Measurements from ENCODE around the gene VAPB. TPM values are rescaled to one million over a fixed set of nuclear protein-coding genes. Genes with fewer than 3 reads are reported as not detected.

The VAPB gene
- total and polyA plus RNA-seq, 2 of the 4 experiments (the other 2 are of a cell fraction) = 9.1 to 26.0 TPM

DNA sequence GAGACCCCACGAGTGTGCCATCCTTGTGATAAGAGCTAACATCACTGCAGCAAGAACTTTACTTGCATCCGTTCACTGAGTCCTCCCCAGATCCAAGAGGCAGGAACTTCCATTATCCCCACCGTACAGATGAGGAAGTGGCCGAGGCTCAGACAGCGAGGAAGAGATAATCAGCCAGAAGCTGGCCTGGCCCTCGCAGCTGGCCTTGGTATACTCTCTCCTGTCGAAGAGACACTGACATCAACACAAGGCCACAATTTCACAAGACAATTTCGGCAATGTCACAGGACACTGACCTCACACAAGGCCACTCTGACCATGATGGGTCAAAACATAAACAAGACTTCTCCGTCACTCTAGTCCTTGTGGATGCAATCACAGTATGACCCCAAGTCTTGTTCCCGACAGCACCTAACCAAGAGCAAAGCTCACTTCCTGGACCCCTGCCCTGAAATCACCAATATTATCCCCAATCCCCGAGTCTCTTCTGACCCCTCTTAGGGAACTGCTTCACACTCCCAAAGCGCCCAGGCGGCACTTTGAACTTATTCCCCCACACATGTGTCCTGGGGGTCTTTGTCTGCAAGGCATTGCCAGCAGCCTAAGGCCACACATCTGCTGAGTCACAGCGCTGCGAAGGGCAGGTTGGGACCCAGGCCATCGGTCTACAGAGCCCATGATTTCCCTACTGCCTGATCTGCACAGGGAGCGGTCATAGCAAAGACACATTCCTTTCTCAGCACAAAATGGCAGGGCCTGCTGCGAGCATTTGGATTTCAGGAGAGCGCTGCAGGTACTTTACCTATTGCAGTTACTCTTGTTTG is 14.8 kb upstream of the VAPB start (continued):
- no peak for TF ChIP-seq BHLHE40 (IDR thresholded peaks at IDR 0.05; ENCODE audit: low read depth, low read length)

DNA sequence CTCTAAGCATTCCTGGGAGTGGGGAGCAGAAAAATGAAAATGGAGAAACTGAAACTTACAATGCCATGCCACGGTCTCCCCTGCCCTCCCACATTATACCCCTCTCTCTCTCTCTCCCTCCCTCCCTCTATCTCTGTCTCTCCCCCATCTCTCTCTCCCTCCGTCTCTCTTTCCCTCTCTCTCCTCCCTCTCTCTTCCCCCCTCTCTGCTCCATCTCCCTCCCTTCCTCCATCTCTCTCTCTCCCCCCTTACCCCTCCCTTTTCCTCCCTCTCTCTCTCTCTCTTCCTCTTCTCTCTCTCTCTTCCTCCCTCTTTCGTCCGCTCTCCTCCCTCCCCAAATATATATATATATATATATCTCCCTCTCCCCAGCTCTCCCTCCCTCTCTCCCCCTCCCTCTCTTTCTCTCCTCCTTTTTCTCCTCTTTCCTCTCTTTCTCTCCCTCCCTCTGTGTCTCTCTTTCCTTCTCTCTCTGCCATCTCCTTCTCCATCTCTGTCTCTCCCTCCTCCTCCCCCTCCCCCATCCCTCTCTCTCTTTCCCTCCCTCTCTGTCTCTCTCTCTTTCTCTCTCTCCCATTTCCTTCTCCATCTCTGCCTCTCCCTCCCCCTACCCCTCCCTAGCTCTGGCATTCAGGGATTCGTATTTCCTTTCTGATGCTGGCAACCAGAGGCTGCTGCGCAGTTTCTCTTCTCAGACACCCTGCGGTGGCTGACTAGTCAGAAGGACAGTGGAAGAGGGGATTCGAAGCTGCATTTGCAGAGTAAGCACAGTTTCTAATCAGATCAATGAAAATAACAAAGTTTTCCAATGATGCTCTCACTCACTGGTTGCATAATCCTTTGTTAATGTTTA is 13.9 kb upstream of the VAPB start:
- H4K8ac ChIP-seq (ENCODE audit: low read depth in 2 of 2, low read length in 2 of 2) = peak overlapping the region in 1 of 2 experiments; percentile 70; a peak in 2 of 4 replicates
- no peak overlapping the region for H3K4ac ChIP-seq (ENCODE audit: low read depth, low read length)
- no peak overlapping the region for H3K27ac ChIP-seq (ENCODE audit: insufficient read depth, low read length)
- peak overlapping the region; percentile 69 for H2AFZ ChIP-seq (replicated peaks; ENCODE audit: low read length, poor library complexity)
- ATAC-seq (ENCODE audit: low read depth) = peak; percentile 91
- no peaks in the 10 kb centered on the region for H4K20me1 ChIP-seq (ENCODE audit: insufficient read depth, low read length)
- CTCF ChIA-PET = no interaction called here
- peak overlapping the region; percentile 52 for H3K4me2 ChIP-seq (ENCODE audit: low read depth, low read length)
- H2BK5ac ChIP-seq (ENCODE audit: low read depth, low read length, poor library complexity, severe bottlenecking) = peak overlapping the region; percentile 7
- H2AK5ac ChIP-seq (ENCODE audit: low read depth, low read length) = no peak overlapping the region
- in situ Hi-C loops (cut with MboI; ENCODE audit: low sequenced_read_pairs) (no loop called here), dilution Hi-C loops (cut with HindIII; ENCODE audit: low sequenced_read_pairs, unreplicated experiment) (no loop called here), intact Hi-C loops (cut with micrococcal nuclease) (loop anchor here (5.0 kb wide), 1 partner anchor 48 kb away; no protein-coding TSS in a partner anchor)
- H4K91ac ChIP-seq (ENCODE audit: insufficient read depth, low read depth, low read length) = no peak overlapping the region
- peak overlapping the region; percentile 73 for H2AK9ac ChIP-seq (replicated peaks; ENCODE audit: low read depth, low read length, poor library complexity)
- H3K4me1 ChIP-seq (ENCODE audit: control insufficient read depth, insufficient read depth, low read length) = no peaks in the 10 kb centered on the region; the same call in 1 of the 2 replicates
- no peaks in the 10 kb centered on the region for H3K36me3 ChIP-seq (ENCODE audit: control insufficient read depth, insufficient read depth, low read length)
- no peak overlapping the region for H3K4me3 ChIP-seq (ENCODE audit: insufficient read depth, low read depth, low read length)
- WGBS, 2 experiments (ENCODE audit: extremely low coverage in 2 of 2, insufficient read length in 1 of 2) = 26% methylated on average over 2 of the region's 8 CpGs; no CpG with 5 or more reads in 1 of the 2 experiments
- peak; percentile 68 for DNase-seq
- no peaks in the 10 kb centered on the region for H3K79me1 ChIP-seq (ENCODE audit: low read depth in 1 of 2, low read length in 2 of 2)
- BruUV-seq (replicated peaks) = no TSS peak
- no peak overlapping the region for H2BK15ac ChIP-seq (ENCODE audit: low read depth, low read length)
- peak overlapping the region; percentile 29; the same call in 1 of the 2 replicates for H3K14ac ChIP-seq (replicated peaks; ENCODE audit: low read depth, low read length)
- H3K56ac ChIP-seq (ENCODE audit: extremely low read depth, insufficient read depth, low read length) = no peak overlapping the region
- H3K9me1 ChIP-seq (ENCODE audit: insufficient read depth, low read length) = peaks cover 5% of the 10 kb centered on the region
- H4K5ac ChIP-seq (ENCODE audit: low read depth, low read length) = peak overlapping the region; percentile 57
- no peaks in the 10 kb centered on the region for H3K27me3 ChIP-seq (ENCODE audit: control insufficient read depth, insufficient read depth, low read length)
- POLR2A ChIA-PET (ENCODE audit: unreplicated experiment) = no interaction called here
- H3K9me3 ChIP-seq (ENCODE audit: control insufficient read depth, insufficient read depth, low read length) = no peaks in the 10 kb centered on the region
- H3K23ac ChIP-seq (ENCODE audit: low read depth, low read length) = peak overlapping the region; percentile 2; the same call in 1 of the 2 replicates
- H2BK20ac ChIP-seq (ENCODE audit: low read depth, low read length) = no peak overlapping the region
- H2BK120ac ChIP-seq (ENCODE audit: low read depth, low read length) = no peak overlapping the region
- H3K18ac ChIP-seq (ENCODE audit: low read depth, low read length) = no peak overlapping the region; the same call in 1 of the 2 replicates
- H3K9ac ChIP-seq (ENCODE audit: low read depth, low read length) = no peak overlapping the region; the same call in 1 of the 2 replicates
- TF ChIP-seq SMC3 (IDR thresholded peaks at IDR 0.05; ENCODE audit: low read depth, low read length) (no peak), CEBPB (IDR thresholded peaks at IDR 0.05; ENCODE audit: low read depth, low read length) (0 out of 2 replicates have a peak, but pooled peaks have one; percentile 9), RFX5 (IDR thresholded peaks at IDR 0.05; ENCODE audit: low read depth, low read length) (no peak)

All from IMR-90 (cell line).